HepG2 (cell line): Measurements from ENCODE around the gene TTC29. TPM values are rescaled to one million over a fixed set of nuclear protein-coding genes. Genes with fewer than 3 reads are reported as not detected.

Experiments
- ATAC-seq: fragments of 200-7000 bp; cut with Tn5 transposase; 3 replicates; pipeline ENCODE4 v1.9.1; 2020; ENCODE audit warnings: mild to moderate bottlenecking, moderate library complexity
- BruUV-seq: library from RNA; stranded (reverse); fragments of 400-500 nt; replicated peaks from 2 replicates; lab custom pipeline; 2021; lab: Mats Ljungman, UMichigan
- CTCF ChIA-PET: fragments of 300-600 bp; formaldehyde crosslinking; extraction: SDS; loops from one replicate; lab custom pipeline; 2021; ENCODE audit warnings: low total read pairs, inconsistent platforms, low intra/inter-chr PET ratio; lab: Yijun Ruan, JAX
- POLR2A ChIA-PET: fragments of 350-600 bp; sonication (Branson Sonifier 250); formaldehyde crosslinking; loops from one replicate; lab custom pipeline; 2020; ENCODE audit warnings: antibody characterized with exemption, inconsistent platforms; lab: Yijun Ruan, JAX
- DNase-seq: peaks from one replicate; pipeline ENCODE4 v3.0.0-alpha.2; 2015; ENCODE audit warnings: low spot score
- FAIRE-seq: peaks from 3 replicates; lab custom pipeline; 2011; peaks lifted over from hg19 to GRCh38; lab: Jason Lieb, UNC
- H2AFZ ChIP-seq: one replicate; pipeline ENCODE4 v1.6.1; 2011; ENCODE audit warnings: low read length, inconsistent platforms
- H3K27ac ChIP-seq: fragments of 300-600 bp; 3 replicates; pipeline ENCODE4 v1.8.0; 2011; ENCODE audit warnings: mixed run types, mild to moderate bottlenecking, mixed read lengths, low read length, inconsistent platforms; ENCODE audit not compliant: insufficient read depth; ENCODE audit errors: extremely low read length
- H3K27me3 ChIP-seq, 2 experiments: fragments of 200-600 bp in 1 of 2; 2 replicates in 1 of 2; 3 replicates in 1 of 2; pipeline versions ENCODE4 v1.6.0 to v1.8.0; 2011; ENCODE audit warnings: low read length in 2 of 2, mild to moderate bottlenecking in 2 of 2, moderate library complexity in 2 of 2, inconsistent platforms in 1 of 2; ENCODE audit not compliant: insufficient read depth in 2 of 2, control insufficient read depth in 1 of 2
- H3K36me3 ChIP-seq, 2 experiments: fragments of 200-600 bp in 1 of 2; replicated peaks in 1 of 2; 2 replicates in 1 of 2; 3 replicates in 1 of 2; pipeline versions ENCODE4 v1.5.1 to v1.8.0; 2011; ENCODE audit warnings: low read length in 2 of 2, inconsistent platforms in 1 of 2; ENCODE audit not compliant: insufficient read depth in 2 of 2, control insufficient read depth in 1 of 2
- H3K4me1 ChIP-seq: 2 replicates; pipeline ENCODE4 v1.5.1; 2012; ENCODE audit warnings: low read length, inconsistent platforms; ENCODE audit not compliant: insufficient read depth
- H3K4me2 ChIP-seq: 2 replicates; pipeline ENCODE4 v1.6.0; 2011; ENCODE audit warnings: low read depth, low read length, inconsistent platforms
- H3K4me3 ChIP-seq, 3 experiments: fragments of 200-600 bp in 1 of 3; sonication (generic), shearing (Covaris generic) in 1 of 3; replicated peaks in 1 of 3; 2 replicates each; pipeline ENCODE4 v1.5.1; 2011 to 2016; ENCODE audit warnings: low read length in 3 of 3, inconsistent platforms in 2 of 3, low read depth in 2 of 3, mild to moderate bottlenecking in 2 of 3, control low read depth in 1 of 3, mixed read lengths in 1 of 3; ENCODE audit not compliant: insufficient read depth in 1 of 3
- H3K79me2 ChIP-seq: one replicate; pipeline ENCODE4 v1.6.1; 2011; ENCODE audit warnings: low read length, inconsistent platforms; ENCODE audit not compliant: insufficient read depth
- H3K9ac ChIP-seq: 2 replicates; pipeline ENCODE4 v1.6.0; 2011; ENCODE audit warnings: mild to moderate bottlenecking, low read depth, low read length, inconsistent platforms; ENCODE audit not compliant: insufficient read depth
- H3K9me3 ChIP-seq: 2 replicates; pipeline ENCODE4 v1.5.1; 2012; ENCODE audit warnings: mild to moderate bottlenecking, low read length
- H4K20me1 ChIP-seq: 2 replicates; pipeline ENCODE4 v1.6.0; 2011; ENCODE audit warnings: inconsistent platforms, mild to moderate bottlenecking, low read length, moderate library complexity; ENCODE audit not compliant: insufficient read depth
- FOXP1 ChIP-seq, 2 experiments: fragments of 450-650 bp in 1 of 2; IDR thresholded peaks; 2 replicates each; pipeline ENCODE4 v1.6.1; 2017 to 2018; ENCODE audit warnings: antibody characterized with exemption in 1 of 2
- JUN ChIP-seq: sonication (generic); formaldehyde crosslinking; IDR thresholded peaks from 2 replicates; pipeline ENCODE4 v1.4.0; 2020; ENCODE audit warnings: mild to moderate bottlenecking, missing genetic modification reagents
- NCOR1 ChIP-seq: fragments of 200-600 bp; sonication (generic); IDR thresholded peaks from 2 replicates; pipeline ENCODE4 v1.7.0; 2017; ENCODE audit warnings: antibody characterized with exemption, low read length, borderline replicate concordance
- SP1 ChIP-seq, 2 experiments: fragments of 450-650 bp in 1 of 2; sonication (generic) in 1 of 2; formaldehyde crosslinking in 1 of 2; IDR thresholded peaks; 2 replicates each; pipeline versions ENCODE4 v1.4.0 to v1.6.1; 2016 to 2020; ENCODE audit warnings: missing genetic modification reagents in 1 of 2
- ZNF329 ChIP-seq: sonication (generic); formaldehyde crosslinking; IDR thresholded peaks from 2 replicates; pipeline ENCODE4 v1.9.0; 2021; ENCODE audit warnings: low read depth, mild to moderate bottlenecking, missing genetic modification reagents
- WGBS: methylation state at CpG from one replicate; pipeline ENCODE4 v1.1.6; 2017; ENCODE audit warnings: low lambda C conversion rate; 5-methylcytosine and 5-hydroxymethylcytosine counted together
- in situ Hi-C: cut with HindIII; loops from 2 replicates; pipeline ENCODE4 v1.10.0; 2017; ENCODE audit warnings: low pct_unique_long_range_greater_than_20kb; ENCODE audit not compliant: extremely low pct_ligation_motif_present
- intact Hi-C: fragments of 100-400 bp; cut with micrococcal nuclease; formaldehyde crosslinking; loops from one replicate; pipeline ENCODE4 v1.10.0; 2022; ENCODE audit not compliant: unreplicated experiment
- polyA plus RNA-seq, 8 experiments: library from polyadenylated mRNA; depleted of rRNA in 3 of 8; stranded (reverse) in 7 of 8; unstranded in 1 of 8; fragments of >200 nt; fragmentation: Illumina TruSeq in 4 of 8; extraction: Trizol in 4 of 8; gene quantifications; 2 replicates each; pipeline versions ENCODE4 v1.2.1 to v1.2.3, GENCODE V29; 2011 to 2016; ENCODE audit warnings: low read depth in 4 of 8, missing spikeins in 1 of 8, mixed read lengths in 1 of 8; ENCODE audit not compliant: insufficient read depth in 1 of 8
- total RNA-seq, 5 experiments: library from RNA; depleted of rRNA; stranded (reverse); fragments of >200 nt; fragmentation: Illumina TruSeq; extraction: Trizol; gene quantifications; 2 replicates each; pipeline ENCODE4 v1.2.3, GENCODE V29; 2016; ENCODE audit warnings: low read depth in 1 of 5
- TF ChIP-seq, protein P1 (sequence below): sonication (generic); formaldehyde crosslinking; conservative IDR thresholded peaks from 2 replicates; pipeline ENCODE4 v1.8.0; 2022; ENCODE audit warnings: mild to moderate bottlenecking, moderate library complexity, missing genetic modification reagents

Gene TTC29
- total and polyA plus RNA-seq, 2 of the 13 experiments (the other 11 are each of a cell fraction or from before 2014, with no cell fraction given) = not detected

DNA sequence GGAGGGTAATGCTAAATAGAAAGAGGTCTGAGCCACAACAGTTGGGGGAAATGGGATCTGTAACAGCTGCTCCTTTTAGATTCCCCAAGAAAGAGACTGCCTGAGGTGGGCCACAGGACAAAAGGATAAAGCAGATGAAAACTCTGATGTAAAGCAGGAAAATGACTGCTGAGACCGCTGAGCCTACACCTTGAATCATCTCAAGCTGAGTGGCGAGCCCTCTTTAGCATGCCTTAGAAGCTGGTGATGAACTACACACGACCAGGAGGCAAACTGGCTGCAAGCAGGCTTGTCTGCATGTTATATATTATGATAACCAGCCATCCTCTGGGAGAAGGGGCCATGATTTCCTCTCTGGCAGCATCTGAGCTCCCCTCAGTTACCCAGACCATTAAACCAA, 88.4 kb downstream of the TTC29 start (continued):
- TF ChIP-seq, protein P1, sequence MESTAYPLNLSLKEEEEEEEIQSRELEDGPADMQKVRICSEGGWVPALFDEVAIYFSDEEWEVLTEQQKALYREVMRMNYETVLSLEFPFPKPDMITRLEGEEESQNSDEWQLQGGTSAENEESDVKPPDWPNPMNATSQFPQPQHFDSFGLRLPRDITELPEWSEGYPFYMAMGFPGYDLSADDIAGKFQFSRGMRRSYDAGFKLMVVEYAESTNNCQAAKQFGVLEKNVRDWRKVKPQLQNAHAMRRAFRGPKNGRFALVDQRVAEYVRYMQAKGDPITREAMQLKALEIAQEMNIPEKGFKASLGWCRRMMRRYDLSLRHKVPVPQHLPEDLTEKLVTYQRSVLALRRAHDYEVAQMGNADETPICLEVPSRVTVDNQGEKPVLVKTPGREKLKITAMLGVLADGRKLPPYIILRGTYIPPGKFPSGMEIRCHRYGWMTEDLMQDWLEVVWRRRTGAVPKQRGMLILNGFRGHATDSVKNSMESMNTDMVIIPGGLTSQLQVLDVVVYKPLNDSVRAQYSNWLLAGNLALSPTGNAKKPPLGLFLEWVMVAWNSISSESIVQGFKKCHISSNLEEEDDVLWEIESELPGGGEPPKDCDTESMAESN (CRISPR knock-in tag) = no peak
- TF ChIP-seq SP1 (IDR thresholded peaks at IDR 0.05) = no peak
- no peak for TF ChIP-seq SP1 (CRISPR knock-in tag; IDR thresholded peaks at IDR 0.05)
- TF ChIP-seq ZNF329 (CRISPR knock-in tag) = no peak
- TF ChIP-seq JUN = no peak
- TF ChIP-seq, all 625 proteins: peak for 0

DNA sequence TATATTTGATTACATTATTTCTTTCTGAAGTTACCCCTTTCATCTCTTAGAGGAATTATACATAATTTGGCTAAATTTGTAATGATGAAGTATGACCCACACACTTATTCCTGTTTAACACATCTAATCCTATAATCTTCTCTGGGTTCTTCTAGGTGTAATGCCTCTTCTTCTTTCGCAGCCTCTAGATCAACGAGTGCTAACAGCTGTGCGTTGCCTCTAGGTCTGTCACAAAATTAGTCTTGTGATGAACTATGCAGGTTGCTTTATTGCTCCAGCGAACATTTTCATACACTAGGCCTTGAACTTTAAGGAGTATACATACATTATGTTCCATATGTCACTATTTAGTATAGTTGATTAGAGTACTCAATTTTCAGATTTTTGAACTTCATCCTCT, 89.9 kb downstream of the TTC29 start:
- no peaks in the 10 kb centered on the region for H3K79me2 ChIP-seq
- no peaks in the 10 kb centered on the region for H3K36me3 ChIP-seq
- H3K4me1 ChIP-seq = no peaks in the 10 kb centered on the region
- intact Hi-C loops (no loop called here), in situ Hi-C loops (no loop called here)
- H3K27me3 ChIP-seq = no peaks in the 10 kb centered on the region; a peak in 1 of 5 replicates
- no peaks in the 10 kb centered on the region for H4K20me1 ChIP-seq
- H2AFZ ChIP-seq = no peak overlapping the region
- H3K4me2 ChIP-seq = no peak overlapping the region
- DNase-seq (no peak), FAIRE-seq (no peak), ATAC-seq (no peak)
- no TSS peak for BruUV-seq
- ChIA-PET CTCF (no interaction called here), POLR2A (no interaction called here)
- TF ChIP-seq FOXP1 (IDR thresholded peaks at IDR 0.05) (no peak), FOXP1 (CRISPR knock-in tag; IDR thresholded peaks at IDR 0.05) (no peak), NCOR1 (no peak)
- H3K4me3 ChIP-seq = no peak overlapping the region
- no peak overlapping the region for H3K27ac ChIP-seq
- no peak overlapping the region for H3K9ac ChIP-seq
- no peaks in the 10 kb centered on the region for H3K9me3 ChIP-seq
- WGBS = 19% methylated on average over 4 of the region's 4 CpGs
